Heart left ventricle (tissue), 13 donors: ENCODE measurements around the gene SLC6A4.

Experiments
- CTCF ChIP-seq, 12 donors: fragments of 200-600 bp; sonication (generic) in 4 of 12; IDR thresholded peaks; one replicate each; pipeline versions ENCODE4 v1.5.0 to v1.8.0; 2018 to 2022; ENCODE audit warnings: antibody characterized with exemption in 12 of 12, mild to moderate bottlenecking in 5 of 12
- POLR2A ChIP-seq, 2 donors: fragments of 450-650 bp; IDR thresholded peaks; one replicate each; pipeline ENCODE4 v1.6.1; 2017; ENCODE audit warnings: antibody characterized with exemption in 2 of 2, mild to moderate bottlenecking in 2 of 2, moderate library complexity in 2 of 2
- donor health status: ischemic (EF 13 %, LVEDD 7.1; RV severe dilation, severe dysfunction).
- donor health status: DM: no; HTN: yes; CAD: no.
- donor health status: DM: no; HTN: no; CAD: no.
- donor health status: ischemic (EF 25% LVEDD 6.9; RV normal size, moderate dysfunction).
- donor health status: ischemic (EF 25% LVEDD 5.7; RV mildly dilated, moderate dysfunction).
- donor health status: ischemic (EF 35%, LVEDD 5.7; RV mildly dilated, moderate dysfunction).
- donor health status: nonischemic (EF 11% LVEDD 7.7; RV severe dilation, severe dysfunction).
- donor health status: DM: yes; HTN: yes; CAD: no.
- donor health status: PGD.
- donor health status: ischemic (EF 29% LVEDD 5.4; RV normal size, mild dysfunction).
- donor health status: nonischemic (EF 23%, LVEDD 6.1; RV moderate dilation, normal function).

DNA sequence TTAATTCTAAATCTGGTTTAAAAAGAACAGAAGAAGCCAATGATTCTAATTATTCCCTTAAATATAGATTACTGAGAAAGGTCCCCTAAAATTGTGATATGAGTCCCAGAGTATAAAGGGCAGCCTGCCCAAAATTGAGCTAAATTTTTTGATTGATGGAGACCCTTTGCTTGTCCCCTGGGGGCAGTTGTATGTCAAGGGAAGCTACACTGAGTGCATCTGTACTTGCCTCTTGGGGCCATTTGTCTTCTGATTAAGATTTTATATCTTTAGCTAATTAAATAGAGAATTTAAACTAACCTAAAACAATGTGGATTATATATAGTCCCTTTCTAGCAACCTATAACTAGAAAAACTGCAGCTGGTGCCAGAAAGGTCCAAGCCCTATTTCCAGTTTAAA lies 43.7 kb upstream of the SLC6A4 start:
- TF ChIP-seq CTCF (IDR thresholded peaks at IDR 0.05) (no peak), POLR2A (IDR thresholded peaks at IDR 0.05) (no peak)
